Measurements from ENCODE around the gene IGFBP7. TPM values are rescaled to one million over a fixed set of nuclear protein-coding genes. Genes with fewer than 3 reads are reported as not detected.

Gene IGFBP7
- total and polyA plus RNA-seq, 4 donors, result 2,521 to 5,050 (median 2,800) TPM

DNA sequence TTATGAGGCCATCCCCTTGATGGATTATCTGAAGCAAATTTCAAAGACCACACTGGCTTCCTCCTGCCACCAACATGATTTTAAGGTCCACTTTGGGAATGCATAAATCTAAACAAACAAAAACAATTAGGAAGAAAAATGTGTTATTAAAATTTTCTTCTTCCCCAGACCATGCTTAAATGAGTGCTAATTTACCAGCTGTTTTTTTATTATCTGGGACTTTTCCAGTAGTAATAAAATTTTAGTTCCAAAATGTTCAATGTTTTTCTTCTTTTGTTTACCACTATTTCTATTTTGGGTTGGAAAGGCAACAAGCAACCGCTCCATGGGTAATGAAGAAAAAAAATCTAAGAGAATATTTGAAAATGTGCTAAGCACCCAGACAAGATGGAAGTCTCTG lies 69.2 kb downstream of the IGFBP7 start:
- WGBS, 2 donors, result 0 to 8% methylated on average over 1 of the region's 1 CpG
- no peaks in the 10 kb centered on the region for H3K36me3 ChIP-seq (ENCODE audit: control insufficient read depth in 1 of 2, insufficient read depth in 2 of 2, low read length in 1 of 2)
- no peak overlapping the region for H3K4me3 ChIP-seq (ENCODE audit: low read length in 2 of 2)
- DNase-seq, result no peak
- intact Hi-C loops (cut with DNase I), result loop anchor here (5.0 kb wide), 2 partner anchors 41 to 56 kb away; no protein-coding TSS in a partner anchor
- peaks cover 5 to 13% of the 10 kb centered on the region in 2 donors for H3K4me1 ChIP-seq (ENCODE audit: control insufficient read depth in 1 of 2, insufficient read depth in 2 of 2, low read length in 2 of 2)
- no peaks in the 10 kb centered on the region for H3K9me3 ChIP-seq (ENCODE audit: control insufficient read depth, low read length)
- ATAC-seq (ENCODE audit: low FRiP score), result no peak
- H3K27ac ChIP-seq (ENCODE audit: low read depth in 1 of 2, low read length in 2 of 2), result peak overlapping the region in 1 of 2 donors; percentile 87
- no peaks in the 10 kb centered on the region for H3K27me3 ChIP-seq (ENCODE audit: control insufficient read depth in 1 of 2, insufficient read depth in 2 of 2, low read length in 1 of 2)

DNA sequence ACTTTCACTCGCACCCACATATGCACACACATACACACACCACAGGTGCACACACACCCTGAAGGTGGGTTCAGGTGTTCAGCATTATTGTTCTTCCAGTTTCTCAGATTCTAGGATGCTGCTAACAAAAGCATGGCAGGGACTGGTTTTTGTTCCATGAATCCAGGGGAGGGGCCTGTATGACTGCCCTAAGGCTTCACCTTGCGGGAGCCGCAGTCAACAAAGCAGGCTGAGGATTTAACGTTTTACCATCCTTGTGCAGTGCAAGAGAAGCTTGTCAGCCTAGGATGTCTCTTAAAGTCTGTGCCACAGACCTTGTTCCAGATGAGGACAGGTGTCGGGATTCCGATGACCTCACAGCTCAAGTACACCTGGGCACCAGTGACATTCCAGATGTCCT lies 69.7 kb downstream of the IGFBP7 start:
- Histone ChIP-seq H3K4me3 (ENCODE audit: low read length in 2 of 2) (no peak overlapping the region), H3K36me3 (ENCODE audit: control insufficient read depth in 1 of 2, insufficient read depth in 2 of 2, low read length in 1 of 2) (no peaks in the 10 kb centered on the region), H3K27ac (ENCODE audit: low read depth in 1 of 2, low read length in 2 of 2) (peak overlapping the region in 1 of 2 donors; percentile 87), H3K9me3 (ENCODE audit: control insufficient read depth, low read length) (no peaks in the 10 kb centered on the region), H3K27me3 (ENCODE audit: control insufficient read depth in 1 of 2, insufficient read depth in 2 of 2, low read length in 1 of 2) (no peaks in the 10 kb centered on the region), H3K4me1 (ENCODE audit: control insufficient read depth in 1 of 2, insufficient read depth in 2 of 2, low read length in 2 of 2) (peaks cover 5 to 11% of the 10 kb centered on the region in 2 donors)
- ATAC-seq (ENCODE audit: low FRiP score), result no peak
- intact Hi-C loops (cut with DNase I), result loop anchor here (5.0 kb wide), 2 partner anchors 42 to 57 kb away; no protein-coding TSS in a partner anchor
- WGBS, 2 donors, result 62 to 68% methylated on average over 6 of the region's 6 CpGs
- no peak for DNase-seq

DNA sequence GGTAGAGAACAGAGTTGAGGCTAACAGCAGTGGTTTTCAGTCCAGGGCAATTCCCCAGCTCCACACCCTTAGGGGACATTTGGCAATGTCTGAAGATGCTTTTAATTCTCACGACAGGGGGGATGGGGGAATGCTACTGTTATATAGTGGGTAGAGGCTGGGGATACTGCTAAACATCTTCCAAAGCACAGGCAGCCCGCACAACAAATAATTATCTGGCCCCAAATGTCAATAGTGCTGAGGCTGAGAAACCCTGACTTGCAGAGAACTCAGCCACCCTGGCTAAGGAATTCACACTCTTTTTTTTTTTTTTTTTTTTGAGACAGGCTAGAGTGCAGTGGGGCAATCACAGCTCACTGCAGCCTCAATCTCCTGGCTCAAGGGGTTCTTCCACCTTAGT lies 70.8 kb downstream of the IGFBP7 start:
- intact Hi-C loops (cut with DNase I), result loop anchor here (2.0 to 5.0 kb wide), 2 partner anchors 69 to 123 kb away; no protein-coding TSS in a partner anchor
- H3K4me3 ChIP-seq (ENCODE audit: low read length in 2 of 2), result no peak overlapping the region
- H3K36me3 ChIP-seq (ENCODE audit: control insufficient read depth in 1 of 2, insufficient read depth in 2 of 2, low read length in 1 of 2), result no peaks in the 10 kb centered on the region
- no peaks in the 10 kb centered on the region for H3K9me3 ChIP-seq (ENCODE audit: control insufficient read depth, low read length)
- no peaks in the 10 kb centered on the region for H3K27me3 ChIP-seq (ENCODE audit: control insufficient read depth in 1 of 2, insufficient read depth in 2 of 2, low read length in 1 of 2)
- WGBS, 2 donors, result 22 to 24% methylated on average over 2 of the region's 2 CpGs
- ATAC-seq (ENCODE audit: low FRiP score) (no peak), DNase-seq (no peak)
- H3K4me1 ChIP-seq (ENCODE audit: control insufficient read depth in 1 of 2, insufficient read depth in 2 of 2, low read length in 2 of 2), result peaks cover 2 to 8% of the 10 kb centered on the region in 2 donors
- H3K27ac ChIP-seq (ENCODE audit: low read depth in 1 of 2, low read length in 2 of 2), result peak overlapping the region in 1 of 2 donors; percentile 64

DNA sequence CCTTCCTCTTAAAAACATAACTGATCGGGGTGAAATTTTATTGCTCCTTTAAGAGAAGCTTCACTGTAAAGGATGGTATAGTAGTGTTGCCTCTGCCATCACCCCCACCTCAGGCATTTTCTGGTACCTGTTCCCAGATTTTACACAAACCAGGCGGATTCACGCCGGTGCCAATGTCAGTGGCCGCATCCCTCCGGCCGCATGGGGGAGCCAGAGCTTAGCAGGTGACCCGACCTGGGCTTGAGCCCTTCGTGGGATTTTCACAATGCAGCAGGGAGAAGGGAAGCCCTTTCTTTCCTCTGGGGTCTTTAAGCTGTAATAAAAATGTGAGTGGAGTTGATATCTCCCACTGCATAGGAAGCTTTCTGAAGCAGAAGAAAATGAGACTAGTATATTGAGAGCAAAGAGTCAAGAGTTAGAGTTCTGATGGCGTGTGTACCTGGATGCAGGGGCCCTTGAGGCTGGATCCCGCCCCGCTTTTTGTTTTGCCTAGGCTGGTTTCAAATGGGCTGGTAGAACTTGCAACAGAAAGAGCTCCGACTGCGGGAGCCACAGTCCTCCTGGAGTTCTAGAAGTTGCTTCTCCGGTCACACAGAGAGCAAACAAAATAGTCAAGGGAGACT lies 72.1 kb downstream of the IGFBP7 start:
- Histone ChIP-seq H3K36me3 (ENCODE audit: control insufficient read depth in 1 of 2, insufficient read depth in 2 of 2, low read length in 1 of 2) (no peaks in the 10 kb centered on the region), H3K9me3 (ENCODE audit: control insufficient read depth, low read length) (no peaks in the 10 kb centered on the region), H3K27ac (ENCODE audit: low read depth in 1 of 2, low read length in 2 of 2) (peak overlapping the region in 1 of 2 donors; percentile 16), H3K4me1 (ENCODE audit: control insufficient read depth in 1 of 2, insufficient read depth in 2 of 2, low read length in 2 of 2) (peaks cover 0 to 5% of the 10 kb centered on the region in 2 donors), H3K27me3 (ENCODE audit: control insufficient read depth in 1 of 2, insufficient read depth in 2 of 2, low read length in 1 of 2) (no peaks in the 10 kb centered on the region), H3K4me3 (ENCODE audit: low read length in 2 of 2) (no peak overlapping the region)
- 22 to 29% methylated on average over 15 of the region's 15 CpGs for WGBS, 2 donors
- intact Hi-C loops (cut with DNase I), result loop anchor here (2.0 to 5.0 kb wide), 2 partner anchors 71 to 124 kb away; no protein-coding TSS in a partner anchor
- DNase-seq, result peak; percentile 67 to 91
- ATAC-seq (ENCODE audit: low FRiP score), result peak; percentile 70

DNA sequence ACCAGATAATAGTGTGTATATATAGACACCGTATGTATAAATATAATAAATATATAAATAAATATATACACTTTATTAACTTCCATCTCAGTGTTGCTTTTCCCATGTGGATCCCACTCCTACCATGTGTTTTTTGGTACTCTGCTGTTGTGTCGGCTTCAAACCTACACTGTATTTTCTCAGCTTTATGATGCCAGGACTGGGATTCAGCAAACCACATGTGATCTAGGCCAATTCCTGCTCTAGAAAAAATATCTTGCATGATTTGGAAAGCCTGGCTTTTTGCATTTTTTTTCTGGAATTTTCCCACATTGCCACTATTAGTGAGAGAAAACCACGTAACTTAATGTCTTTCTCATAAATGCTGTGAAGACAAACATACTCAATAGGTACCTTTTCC lies 75.7 kb downstream of the IGFBP7 start:
- ATAC-seq (ENCODE audit: low FRiP score), result no peak
- Histone ChIP-seq H3K4me3 (ENCODE audit: low read length in 2 of 2) (no peak overlapping the region), H3K36me3 (ENCODE audit: control insufficient read depth in 1 of 2, insufficient read depth in 2 of 2, low read length in 1 of 2) (peaks cover 0 to 2% of the 10 kb centered on the region in 2 donors), H3K27me3 (ENCODE audit: control insufficient read depth in 1 of 2, insufficient read depth in 2 of 2, low read length in 1 of 2) (no peaks in the 10 kb centered on the region), H3K9me3 (ENCODE audit: control insufficient read depth, low read length) (no peaks in the 10 kb centered on the region), H3K27ac (ENCODE audit: low read depth in 1 of 2, low read length in 2 of 2) (peak overlapping the region in 1 of 2 donors; percentile 22), H3K4me1 (ENCODE audit: control insufficient read depth in 1 of 2, insufficient read depth in 2 of 2, low read length in 2 of 2) (no peaks in the 10 kb centered on the region)
- intact Hi-C loops (cut with DNase I), result no loop called here
- WGBS, 2 donors, result 22 to 26% methylated on average over 3 of the region's 3 CpGs
- DNase-seq, result no peak

DNA sequence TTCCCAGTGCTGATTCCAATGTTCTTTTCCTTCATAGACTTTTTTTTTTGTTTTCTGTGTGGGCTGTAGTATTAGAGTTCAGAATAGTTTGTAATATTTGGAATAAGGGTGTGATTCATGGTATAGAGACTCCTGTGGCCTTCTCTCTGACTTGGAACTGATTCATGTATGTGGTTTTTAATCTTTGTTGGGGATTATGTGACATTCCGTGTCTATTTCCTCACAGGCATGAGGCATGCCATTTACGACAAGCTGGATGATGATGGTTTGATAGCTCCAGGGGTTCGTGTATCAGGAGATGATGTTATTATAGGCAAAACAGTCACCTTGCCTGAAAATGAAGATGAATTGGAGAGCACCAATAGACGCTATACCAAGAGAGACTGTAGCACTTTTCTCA lies 87.1 kb downstream of the IGFBP7 start:
- no peak overlapping the region for H3K27ac ChIP-seq (ENCODE audit: low read depth in 1 of 2, low read length in 2 of 2)
- H3K9me3 ChIP-seq (ENCODE audit: control insufficient read depth, low read length), result no peaks in the 10 kb centered on the region
- DNase-seq (no peak), ATAC-seq (ENCODE audit: low FRiP score) (no peak)
- no peak overlapping the region for H3K4me3 ChIP-seq (ENCODE audit: low read length in 2 of 2)
- WGBS, 2 donors, result 63 to 70% methylated on average over 4 of the region's 4 CpGs
- intact Hi-C loops (cut with DNase I), result no loop called here
- peaks cover 4% of the 10 kb centered on the region in 2 donors for H3K36me3 ChIP-seq (ENCODE audit: control insufficient read depth in 1 of 2, insufficient read depth in 2 of 2, low read length in 1 of 2)
- H3K4me1 ChIP-seq (ENCODE audit: control insufficient read depth in 1 of 2, insufficient read depth in 2 of 2, low read length in 2 of 2), result no peaks in the 10 kb centered on the region
- H3K27me3 ChIP-seq (ENCODE audit: control insufficient read depth in 1 of 2, insufficient read depth in 2 of 2, low read length in 1 of 2), result no peaks in the 10 kb centered on the region

DNA sequence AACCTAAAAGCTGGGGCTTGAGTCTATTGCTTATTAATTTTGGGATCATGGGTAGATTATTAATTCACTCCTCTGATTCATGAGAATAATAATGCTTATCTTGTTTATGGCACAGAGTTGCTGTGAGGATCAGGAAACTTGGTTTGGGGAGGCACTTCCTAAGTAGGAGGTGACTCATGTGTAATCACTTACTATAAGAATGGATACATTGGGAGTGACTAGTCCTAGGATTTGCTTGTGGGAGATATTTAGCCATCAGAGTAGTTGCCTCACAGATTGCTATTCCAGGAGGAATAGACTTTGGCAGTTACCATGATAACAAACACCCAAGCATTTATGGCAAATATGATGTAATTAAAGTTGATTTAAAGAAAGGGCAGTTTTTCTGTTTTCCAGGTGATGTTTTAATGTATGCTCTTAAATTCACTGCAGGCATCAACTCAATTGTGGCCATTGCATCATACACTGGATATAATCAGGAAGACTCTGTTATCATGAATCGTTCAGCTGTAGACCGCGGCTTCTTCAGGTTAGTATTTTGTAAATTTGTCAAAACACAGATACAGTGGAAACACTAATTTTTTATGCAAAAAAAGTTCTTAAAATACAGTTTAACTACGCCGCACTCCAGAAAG lies 89.6 kb downstream of the IGFBP7 start:
- 84 to 95% methylated on average over 5 of the region's 5 CpGs for WGBS, 2 donors
- intact Hi-C loops (cut with DNase I), result no loop called here
- no peaks in the 10 kb centered on the region for H3K9me3 ChIP-seq (ENCODE audit: control insufficient read depth, low read length)
- no peak for DNase-seq
- H3K27me3 ChIP-seq (ENCODE audit: control insufficient read depth in 1 of 2, insufficient read depth in 2 of 2, low read length in 1 of 2), result no peaks in the 10 kb centered on the region
- H3K4me3 ChIP-seq (ENCODE audit: low read length in 2 of 2), result no peak overlapping the region
- no peak for ATAC-seq (ENCODE audit: low FRiP score)
- peaks cover 6% of the 10 kb centered on the region in 2 donors for H3K36me3 ChIP-seq (ENCODE audit: control insufficient read depth in 1 of 2, insufficient read depth in 2 of 2, low read length in 1 of 2)
- H3K4me1 ChIP-seq (ENCODE audit: control insufficient read depth in 1 of 2, insufficient read depth in 2 of 2, low read length in 2 of 2), result no peaks in the 10 kb centered on the region
- no peak overlapping the region for H3K27ac ChIP-seq (ENCODE audit: low read depth in 1 of 2, low read length in 2 of 2)

DNA sequence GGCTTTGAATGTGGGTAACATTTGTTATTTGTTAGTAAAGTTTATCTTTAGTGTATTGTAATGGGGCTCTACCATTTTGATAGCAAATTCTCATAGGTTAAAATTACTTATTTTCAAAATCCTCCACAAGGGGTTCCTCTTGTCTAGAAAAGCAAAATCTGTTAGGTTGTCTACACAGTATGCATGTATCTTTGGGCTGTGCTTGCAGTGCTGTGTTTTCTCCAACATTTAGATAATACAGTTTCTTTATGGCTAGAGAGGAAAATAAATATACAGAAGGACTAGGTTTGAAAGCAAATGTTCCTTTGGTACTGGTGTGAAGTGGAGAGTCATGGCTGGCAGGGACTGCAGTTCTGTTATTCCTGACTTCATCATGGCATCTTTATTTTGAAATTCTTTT lies 91.2 kb downstream of the IGFBP7 start:
- Histone ChIP-seq H3K27me3 (ENCODE audit: control insufficient read depth in 1 of 2, insufficient read depth in 2 of 2, low read length in 1 of 2) (no peaks in the 10 kb centered on the region), H3K36me3 (ENCODE audit: control insufficient read depth in 1 of 2, insufficient read depth in 2 of 2, low read length in 1 of 2) (peaks cover 6% of the 10 kb centered on the region in 2 donors), H3K27ac (ENCODE audit: low read depth in 1 of 2, low read length in 2 of 2) (no peak overlapping the region), H3K4me3 (ENCODE audit: low read length in 2 of 2) (no peak overlapping the region), H3K9me3 (ENCODE audit: control insufficient read depth, low read length) (no peaks in the 10 kb centered on the region), H3K4me1 (ENCODE audit: control insufficient read depth in 1 of 2, insufficient read depth in 2 of 2, low read length in 2 of 2) (no peaks in the 10 kb centered on the region)
- intact Hi-C loops (cut with DNase I), result no loop called here
- no peak for ATAC-seq (ENCODE audit: low FRiP score)
- no peak for DNase-seq

Data from aorta (tissue), 5 donors.